PFSK-1 (cell line): ENCODE data around the gene F11.

Source experiments
- POLR2AphosphoS5 ChIP-seq: IDR thresholded peaks from 2 replicates; pipeline ENCODE4 v1.6.1; 2012; ENCODE audit warnings: low read depth, mild to moderate bottlenecking, control low read depth, low read length, moderate library complexity
- REST ChIP-seq, 2 experiments: IDR thresholded peaks; 2 replicates each; pipeline versions ENCODE4 v1.6.1 to v1.8.0; 2011 to 2012; ENCODE audit warnings: low read depth in 2 of 2, low read length in 2 of 2, control low read depth in 1 of 2, inconsistent platforms in 1 of 2, mild to moderate bottlenecking in 1 of 2, moderate library complexity in 1 of 2; ENCODE audit not compliant: insufficient read depth in 1 of 2
- SIN3A ChIP-seq: IDR thresholded peaks from 2 replicates; pipeline ENCODE4 v1.6.1; 2012; ENCODE audit warnings: mild to moderate bottlenecking, low read length, moderate library complexity, borderline replicate concordance; ENCODE audit not compliant: insufficient read depth
- TAF1 ChIP-seq: IDR thresholded peaks from 2 replicates; pipeline ENCODE4 v1.6.1; 2012; ENCODE audit warnings: low read length, control low read depth, borderline replicate concordance; ENCODE audit not compliant: insufficient read depth

DNA sequence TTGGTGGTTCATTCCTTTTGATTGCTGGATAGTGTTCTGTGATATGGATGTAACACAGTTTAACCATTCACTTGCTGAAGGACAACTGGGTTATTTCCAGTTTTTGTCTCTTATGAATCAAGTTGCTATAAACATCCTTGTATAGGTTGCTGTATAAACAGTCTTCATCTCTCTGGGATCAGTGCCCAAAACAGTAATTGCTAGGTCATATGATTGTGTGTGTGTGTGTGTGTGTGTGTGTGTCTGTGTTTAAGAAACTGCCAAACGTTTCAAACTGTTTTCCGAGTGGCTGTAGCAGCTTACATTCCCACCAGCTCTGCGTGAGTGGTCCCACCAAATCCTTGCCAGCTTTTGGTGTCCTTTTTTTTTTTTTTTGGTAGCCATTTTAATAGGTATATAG lies 60.4 kb downstream of the F11 start:
- TF ChIP-seq POLR2AphosphoS5 (no peak), REST (IDR thresholded peaks at IDR 0.05; ENCODE audit: insufficient read depth in 1 of 2, low read depth in 2 of 2, low read length in 2 of 2) (no peak), SIN3A (no peak), TAF1 (no peak)
